ENCODE data around the gene IQGAP1.
"Not testable (repeated sequence)": the region's sequence is repeated elsewhere in the genome, so short reads cannot be mapped to it uniquely, and the experiment has no call there.

Gene IQGAP1

GRCh38 chr15:90413411-90414379 lies 25.7 kb downstream of the IQGAP1 start:
- Histone ChIP-seq H3K9me3 (ENCODE audit: severe bottlenecking) (no peaks in the 10 kb centered on the region), H3K4me1 (ENCODE audit: insufficient read depth, poor library complexity, severe bottlenecking) (peaks cover 58% of the 10 kb centered on the region), H3K27ac (ENCODE audit: poor library complexity, severe bottlenecking) (peak overlapping the region; percentile 93), H3K4me3 (ENCODE audit: severe bottlenecking) (no peak overlapping the region), H3K36me3 (ENCODE audit: low read depth) (peaks cover 18% of the 10 kb centered on the region), H3K27me3 (ENCODE audit: insufficient read depth, poor library complexity, severe bottlenecking) (no peaks in the 10 kb centered on the region)
- ATAC-seq (ENCODE audit: low read depth) (peak; percentile 9), DNase-seq (ENCODE audit: low spot score) (no peak)
- TF ChIP-seq CTCF (IDR thresholded peaks at IDR 0.05; ENCODE audit: poor library complexity, severe bottlenecking), result no peak

GRCh38 chr15:90414408-90415028 lies 26.5 kb downstream of the IQGAP1 start:
- Histone ChIP-seq H3K4me3 (ENCODE audit: severe bottlenecking) (no peak overlapping the region), H3K9me3 (ENCODE audit: severe bottlenecking) (no peaks in the 10 kb centered on the region), H3K4me1 (ENCODE audit: insufficient read depth, poor library complexity, severe bottlenecking) (peaks cover 66% of the 10 kb centered on the region), H3K27me3 (ENCODE audit: insufficient read depth, poor library complexity, severe bottlenecking) (no peaks in the 10 kb centered on the region), H3K27ac (ENCODE audit: poor library complexity, severe bottlenecking) (peak overlapping the region; percentile 93), H3K36me3 (ENCODE audit: low read depth) (peaks cover 12% of the 10 kb centered on the region)
- ATAC-seq (ENCODE audit: low read depth), result peak; percentile 40
- DNase-seq (ENCODE audit: low spot score), result no peak
- TF ChIP-seq CTCF (IDR thresholded peaks at IDR 0.05; ENCODE audit: poor library complexity, severe bottlenecking), result no peak

- H3K36me3 ChIP-seq (ENCODE audit: low read depth); ATAC-seq (ENCODE audit: low read depth); DNase-seq (ENCODE audit: low spot score); H3K9me3 ChIP-seq (ENCODE audit: severe bottlenecking); H3K4me3 ChIP-seq (ENCODE audit: severe bottlenecking); H3K27me3 ChIP-seq (ENCODE audit: insufficient read depth, poor library complexity, severe bottlenecking): not testable (repeated sequence)
- Histone ChIP-seq H3K27ac (ENCODE audit: poor library complexity, severe bottlenecking) (peak overlapping the region; percentile 93), H3K4me1 (ENCODE audit: insufficient read depth, poor library complexity, severe bottlenecking) (peaks cover 80% of the 10 kb centered on the region)
Observed at GRCh38 chr15:90416052-90416451, 28.0 kb downstream of the IQGAP1 start.

- TF ChIP-seq CTCF (IDR thresholded peaks at IDR 0.05; ENCODE audit: poor library complexity, severe bottlenecking), result no peak
- Histone ChIP-seq H3K9me3 (ENCODE audit: severe bottlenecking) (no peaks in the 10 kb centered on the region), H3K4me1 (ENCODE audit: insufficient read depth, poor library complexity, severe bottlenecking) (peaks cover 68% of the 10 kb centered on the region), H3K27me3 (ENCODE audit: insufficient read depth, poor library complexity, severe bottlenecking) (no peaks in the 10 kb centered on the region), H3K27ac (ENCODE audit: poor library complexity, severe bottlenecking) (peak overlapping the region; percentile 94), H3K36me3 (ENCODE audit: low read depth) (peaks cover 5% of the 10 kb centered on the region; the same call in 1 of the 2 replicates), H3K4me3 (ENCODE audit: severe bottlenecking) (no peak overlapping the region)
- DNase-seq (ENCODE audit: low spot score) (no peak), ATAC-seq (ENCODE audit: low read depth) (no peak)
Observed at GRCh38 chr15:90418627-90419026, 30.6 kb downstream of the IQGAP1 start.

GRCh38 chr15:90419206-90419605 lies 31.2 kb downstream of the IQGAP1 start:
- Histone ChIP-seq H3K27ac (ENCODE audit: poor library complexity, severe bottlenecking) (peak overlapping the region; percentile 94), H3K4me3 (ENCODE audit: severe bottlenecking) (no peak overlapping the region), H3K36me3 (ENCODE audit: low read depth) (peaks cover 5% of the 10 kb centered on the region; the same call in 1 of the 2 replicates), H3K4me1 (ENCODE audit: insufficient read depth, poor library complexity, severe bottlenecking) (peaks cover 63% of the 10 kb centered on the region), H3K9me3 (ENCODE audit: severe bottlenecking) (no peaks in the 10 kb centered on the region), H3K27me3 (ENCODE audit: insufficient read depth, poor library complexity, severe bottlenecking) (no peaks in the 10 kb centered on the region)
- no peak for ATAC-seq (ENCODE audit: low read depth)
- peak; percentile 1 for TF ChIP-seq CTCF (IDR thresholded peaks at IDR 0.05; ENCODE audit: poor library complexity, severe bottlenecking)
- DNase-seq (ENCODE audit: low spot score), result no peak

Data from RWPE2 (cell line).